ENCODE data around the gene FXR2. TPM values are rescaled to one million over a fixed set of nuclear protein-coding genes. Genes with fewer than 3 reads are reported as not detected.

The FXR2 gene
- total and polyA plus RNA-seq, 2 donors (not counting 3 experiments of a cell fraction or from before 2014, with no cell fraction given) = 40.1 to 48.9 TPM

DNA sequence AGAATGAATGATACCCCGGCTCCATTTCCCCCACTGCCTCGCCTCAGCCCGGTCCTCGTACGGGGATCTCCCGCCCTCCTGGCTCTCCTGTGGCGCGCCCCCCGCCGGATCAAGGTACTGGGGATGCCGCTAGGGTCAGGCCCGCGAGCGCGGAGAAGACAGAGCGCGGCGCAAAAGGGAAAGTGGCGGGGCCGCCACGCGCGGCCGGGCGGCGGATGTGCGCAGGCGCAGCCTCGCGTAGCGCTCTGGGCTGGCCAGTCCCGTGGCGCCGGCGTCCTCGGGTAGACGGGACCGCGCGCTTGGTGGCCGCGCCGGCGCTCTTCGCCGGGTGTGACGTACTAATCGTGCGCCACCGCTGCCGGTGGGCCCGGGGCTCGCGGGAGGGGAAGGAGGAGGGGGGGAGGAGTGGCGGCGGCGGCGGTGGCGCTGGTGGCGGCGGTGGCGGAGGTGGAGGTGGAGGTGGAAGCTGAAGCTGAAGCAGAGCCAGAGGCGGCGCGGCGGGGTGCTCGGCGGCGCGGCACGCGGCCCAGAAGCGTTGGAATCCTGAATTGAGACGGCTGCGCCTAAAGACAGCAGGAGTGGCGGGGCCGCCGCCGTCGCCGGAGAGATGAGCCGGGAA is 53.0 kb downstream of the FXR2 start, which contains the start of gene SENP3:
TSS of gene SENP3 (plus strand) at position 331 of the 619 bp plus-strand sequence. CDS start 1,158 bp downstream, outside the sequence.
- peak within 1 kb of the TSS; percentile 67 for H3K9ac ChIP-seq (replicated peaks; ENCODE audit: extremely low read depth, insufficient read depth, low read length)
- H3K4me2 ChIP-seq (ENCODE audit: insufficient read depth, low read length) = peak within 1 kb of the TSS; percentile 86
- BruUV-seq (replicated peaks) = no TSS peak
- FAIRE-seq (peak; percentile 77), DNase-seq (ENCODE audit: low read depth, low spot score) (peak; percentile 85)
- H4K20me1 ChIP-seq (replicated peaks; ENCODE audit: control insufficient read depth, extremely low read depth, insufficient read depth, low read length) = no peaks in the 10 kb centered on the region
- ChIA-PET CTCF (interaction anchor here (0.5 to 6.7 kb wide), 23 partner anchors 9 to 371 kb away, joined by 3 to 314 read pairs (median 11); partner anchors contain the start of genes FGF11, NEURL4, NLGN2 and PLSCR3), POLR2A (no interaction called here)
- H3K9me1 ChIP-seq (replicated peaks; ENCODE audit: control insufficient read depth, extremely low read depth, insufficient read depth, low read length) = no peaks in the 10 kb centered on the region
- dilution Hi-C loops (cut with MboI; ENCODE audit: extremely low pct_ligation_motif_present, low sequenced_read_pairs) = no loop called here
- intact Hi-C loops (cut with micrococcal nuclease) = loop anchor here (1.0 to 2.0 kb wide), 11 partner anchors 11 to 237 kb away; partner anchors contain the start of genes FXR2, PLSCR3, POLR2A and TMEM256
- TF ChIP-seq, protein P1, sequence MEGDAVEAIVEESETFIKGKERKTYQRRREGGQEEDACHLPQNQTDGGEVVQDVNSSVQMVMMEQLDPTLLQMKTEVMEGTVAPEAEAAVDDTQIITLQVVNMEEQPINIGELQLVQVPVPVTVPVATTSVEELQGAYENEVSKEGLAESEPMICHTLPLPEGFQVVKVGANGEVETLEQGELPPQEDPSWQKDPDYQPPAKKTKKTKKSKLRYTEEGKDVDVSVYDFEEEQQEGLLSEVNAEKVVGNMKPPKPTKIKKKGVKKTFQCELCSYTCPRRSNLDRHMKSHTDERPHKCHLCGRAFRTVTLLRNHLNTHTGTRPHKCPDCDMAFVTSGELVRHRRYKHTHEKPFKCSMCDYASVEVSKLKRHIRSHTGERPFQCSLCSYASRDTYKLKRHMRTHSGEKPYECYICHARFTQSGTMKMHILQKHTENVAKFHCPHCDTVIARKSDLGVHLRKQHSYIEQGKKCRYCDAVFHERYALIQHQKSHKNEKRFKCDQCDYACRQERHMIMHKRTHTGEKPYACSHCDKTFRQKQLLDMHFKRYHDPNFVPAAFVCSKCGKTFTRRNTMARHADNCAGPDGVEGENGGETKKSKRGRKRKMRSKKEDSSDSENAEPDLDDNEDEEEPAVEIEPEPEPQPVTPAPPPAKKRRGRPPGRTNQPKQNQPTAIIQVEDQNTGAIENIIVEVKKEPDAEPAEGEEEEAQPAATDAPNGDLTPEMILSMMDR (IDR thresholded peaks at IDR 0.05; ENCODE audit: extremely low read depth in 1 of 2, insufficient read depth in 1 of 2, low read depth in 1 of 2, low read length in 2 of 2) = no peak
- TF ChIP-seq MYC (IDR thresholded peaks at IDR 0.05; ENCODE audit: low read depth, low read length) (peak; percentile 33), EZH2 (IDR thresholded peaks at IDR 0.05; ENCODE audit: borderline replicate concordance, low read depth, low read length, severe bottlenecking) (no peak), POLR2A (IDR thresholded peaks at IDR 0.05; ENCODE audit: low read depth, low read length) (no peak), FOS (IDR thresholded peaks at IDR 0.05; ENCODE audit: borderline replicate concordance, insufficient read depth, low read length) (no peak), GATA2 (IDR thresholded peaks at IDR 0.05; ENCODE audit: insufficient read depth, insufficient read length, low read depth, low read length) (no peak), JUN (IDR thresholded peaks at IDR 0.05; ENCODE audit: borderline replicate concordance, insufficient read depth, insufficient read length, low read depth) (no peak), POLR2AphosphoS5 (IDR thresholded peaks at IDR 0.05; ENCODE audit: insufficient read depth, low read depth, low read length) (peak; percentile 69)
- TF ChIP-seq, protein P2, sequence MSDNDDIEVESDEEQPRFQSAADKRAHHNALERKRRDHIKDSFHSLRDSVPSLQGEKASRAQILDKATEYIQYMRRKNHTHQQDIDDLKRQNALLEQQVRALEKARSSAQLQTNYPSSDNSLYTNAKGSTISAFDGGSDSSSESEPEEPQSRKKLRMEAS (IDR thresholded peaks at IDR 0.05; ENCODE audit: insufficient read depth, insufficient read length) = peak; percentile 4
- H3K27ac ChIP-seq (ENCODE audit: insufficient read depth, low read depth, low read length) = peak within 1 kb of the TSS; percentile 60
- H2AFZ ChIP-seq (ENCODE audit: low read depth, low read length) = peak within 1 kb of the TSS; percentile 83
- H3K36me3 ChIP-seq (ENCODE audit: control insufficient read depth in 2 of 2, extremely low read depth in 1 of 2, insufficient read depth in 2 of 2, low read length in 2 of 2) = peaks cover 8 to 12% of the 10 kb centered on the region in 2 experiments
- H3K27me3 ChIP-seq (ENCODE audit: control insufficient read depth in 2 of 2, insufficient read depth in 2 of 2, low read length in 2 of 2) = no peaks in the 10 kb centered on the region
- peaks cover 36% of the 10 kb centered on the region for H3K4me1 ChIP-seq (ENCODE audit: control insufficient read depth, extremely low read depth, insufficient read depth, low read length)
- H3K79me2 ChIP-seq (ENCODE audit: control insufficient read depth, insufficient read depth, low read length) = peaks cover 39% of the 10 kb centered on the region
- H3K4me3 ChIP-seq (replicated peaks in 1 of 3; ENCODE audit: insufficient read depth in 1 of 3, low read depth in 1 of 3, low read length in 3 of 3) = peak within 1 kb of the TSS; percentile 62 to 80 (median 70)
- no peaks in the 10 kb centered on the region for H3K9me3 ChIP-seq (replicated peaks; ENCODE audit: control insufficient read depth, insufficient read depth, low read length)

Measured in endothelial cell of umbilical vein (primary cell).